Testis (tissue), 2 donors: ENCODE results near the gene MBD6.

Experiments used
- CTCF ChIP-seq, 3 experiments: fragments of 450-650 bp in 2 of 3; fragments of 200-600 bp in 1 of 3; sonication (generic) in 1 of 3; IDR thresholded peaks; one replicate each; pipeline ENCODE4 v1.5.1; 2016 to 2019; ENCODE audit warnings: antibody characterized with exemption in 3 of 3, mild to moderate bottlenecking in 2 of 3, moderate library complexity in 1 of 3
- POLR2A ChIP-seq: fragments of 450-650 bp; IDR thresholded peaks from one replicate; pipeline ENCODE4 v1.6.1; 2017; ENCODE audit warnings: antibody characterized with exemption, mild to moderate bottlenecking, moderate library complexity

DNA sequence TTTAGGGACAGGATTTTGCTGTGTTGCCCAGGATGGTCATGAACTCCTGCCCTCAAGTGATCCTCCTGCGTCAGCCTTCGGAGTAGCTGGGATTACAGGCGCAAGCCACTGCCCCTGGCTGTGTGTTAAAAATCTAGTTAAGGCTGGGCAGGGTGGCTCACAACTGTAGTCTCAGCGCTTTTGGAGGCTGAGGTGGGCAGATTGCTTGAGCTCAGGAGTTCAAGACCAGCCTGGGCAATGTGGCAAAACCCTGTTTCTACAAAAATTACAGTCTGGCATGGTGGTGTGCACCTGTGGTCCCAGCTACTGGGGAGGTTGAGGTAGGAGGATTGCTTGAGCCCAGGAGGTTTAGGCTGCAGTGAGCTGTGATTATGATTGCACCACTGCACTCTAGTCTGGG, 11.5 kb upstream of the MBD6 start:
- TF ChIP-seq CTCF (IDR thresholded peaks at IDR 0.05) (no peak), POLR2A (no peak)
